HPDE6-E6E7 (cell line): ENCODE results near the gene SYMPK.

Experiments
- DNase-seq: peaks from one replicate; pipeline ENCODE4 v3.0.0; 2011; ENCODE audit warnings: missing footprints; ENCODE audit errors: extremely low spot score

The SYMPK gene

DNA sequence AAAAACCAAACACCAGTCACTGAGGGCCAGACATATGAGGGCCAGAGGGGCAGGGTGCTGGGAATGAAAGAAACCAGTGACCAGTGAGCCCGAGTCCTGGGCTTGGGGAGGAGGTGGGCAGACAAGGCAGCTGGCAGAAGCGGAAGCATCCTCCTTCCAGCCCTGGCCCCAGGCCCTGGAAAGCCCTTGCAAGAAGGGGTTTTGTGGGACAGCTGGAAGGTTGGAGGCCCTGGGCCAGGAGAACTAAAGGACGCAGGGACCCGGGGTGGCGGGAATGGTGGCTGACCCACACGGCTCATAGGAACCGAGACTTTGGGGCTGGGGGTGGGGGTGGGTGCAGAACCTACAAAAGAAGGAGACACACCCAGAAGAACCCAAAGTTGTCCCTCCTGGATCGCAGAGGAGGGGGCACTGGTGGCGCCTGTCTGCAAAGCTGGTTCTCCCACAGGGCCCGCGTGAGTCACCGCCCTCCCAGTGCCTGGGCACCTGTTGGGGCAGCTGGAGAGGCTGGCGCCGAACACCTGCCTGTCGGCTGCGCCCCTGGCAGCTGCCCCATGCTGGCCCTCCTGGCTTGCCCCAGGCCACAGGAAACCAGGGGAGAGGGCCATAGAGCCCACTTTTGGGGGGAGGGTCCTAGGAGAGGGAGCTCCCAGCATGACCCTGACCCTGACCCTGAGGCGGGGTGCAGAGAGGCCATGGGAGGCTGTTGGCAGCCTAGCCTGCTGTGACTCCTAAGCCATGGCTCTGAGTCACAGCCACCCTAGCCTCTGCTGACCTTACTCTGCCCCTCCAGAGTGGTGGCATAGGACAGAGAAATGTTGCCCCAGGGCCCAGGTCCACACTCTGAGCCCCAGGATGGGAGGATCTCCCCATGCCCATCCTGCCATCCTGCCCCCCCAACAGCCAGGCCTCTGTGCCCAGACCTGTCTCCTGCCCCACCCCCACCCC lies 81.5 kb downstream of the SYMPK start:
- DNase-seq, result peak; percentile 77

DNA sequence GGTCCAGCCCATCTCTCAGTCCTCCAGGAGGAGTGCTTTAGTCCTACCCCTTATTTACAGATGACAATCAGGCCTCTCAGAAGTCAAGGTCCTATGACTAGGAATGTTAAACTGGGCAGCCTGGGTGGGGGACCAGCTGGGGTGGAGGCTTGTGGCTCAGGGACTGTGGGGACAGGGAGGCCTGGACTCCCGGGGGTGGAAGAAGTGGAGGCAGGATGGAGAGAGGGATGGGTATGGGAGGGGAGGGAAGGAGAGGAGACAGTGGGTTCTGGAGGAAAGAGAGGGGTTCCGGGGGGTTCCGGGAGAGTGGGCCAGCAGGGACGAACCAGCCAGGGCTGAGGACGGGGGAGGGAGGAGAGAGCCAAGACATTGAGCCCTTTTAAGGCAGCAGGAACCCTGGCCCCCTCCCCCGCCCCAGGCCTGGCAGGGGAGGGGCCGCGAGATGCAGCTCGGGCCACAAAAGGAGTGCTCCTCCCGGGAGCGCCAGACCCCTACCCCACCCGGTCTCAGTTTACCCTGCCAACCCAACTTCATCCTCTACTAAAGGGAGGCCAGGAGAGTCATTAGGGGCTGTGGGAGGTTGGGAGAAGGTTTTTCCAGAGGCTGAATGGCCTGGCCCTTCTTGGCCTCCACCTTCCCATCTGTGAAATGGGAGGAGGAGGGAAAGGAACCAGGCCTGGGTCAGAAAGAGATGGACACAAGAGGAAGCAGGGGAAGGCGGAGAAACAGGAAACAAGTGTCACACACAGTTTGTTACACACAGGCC lies 82.3 kb downstream of the SYMPK start:
- no peak for DNase-seq

DNA sequence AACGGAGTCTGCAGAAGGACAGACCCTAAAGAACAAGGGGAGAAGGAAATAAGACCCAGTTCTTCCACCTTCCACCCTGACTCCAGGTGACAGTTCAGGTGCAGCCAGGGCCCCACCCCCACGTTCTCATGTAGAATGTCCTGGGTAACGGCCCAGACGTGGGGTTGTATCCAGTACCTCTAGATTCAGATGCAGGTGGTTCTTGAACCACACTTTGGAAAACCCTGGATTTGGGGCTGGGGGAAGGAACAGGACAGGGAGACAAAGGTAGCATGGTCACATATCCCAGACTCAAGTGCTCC lies 82.8 kb downstream of the SYMPK start:
- no peak for DNase-seq

DNA sequence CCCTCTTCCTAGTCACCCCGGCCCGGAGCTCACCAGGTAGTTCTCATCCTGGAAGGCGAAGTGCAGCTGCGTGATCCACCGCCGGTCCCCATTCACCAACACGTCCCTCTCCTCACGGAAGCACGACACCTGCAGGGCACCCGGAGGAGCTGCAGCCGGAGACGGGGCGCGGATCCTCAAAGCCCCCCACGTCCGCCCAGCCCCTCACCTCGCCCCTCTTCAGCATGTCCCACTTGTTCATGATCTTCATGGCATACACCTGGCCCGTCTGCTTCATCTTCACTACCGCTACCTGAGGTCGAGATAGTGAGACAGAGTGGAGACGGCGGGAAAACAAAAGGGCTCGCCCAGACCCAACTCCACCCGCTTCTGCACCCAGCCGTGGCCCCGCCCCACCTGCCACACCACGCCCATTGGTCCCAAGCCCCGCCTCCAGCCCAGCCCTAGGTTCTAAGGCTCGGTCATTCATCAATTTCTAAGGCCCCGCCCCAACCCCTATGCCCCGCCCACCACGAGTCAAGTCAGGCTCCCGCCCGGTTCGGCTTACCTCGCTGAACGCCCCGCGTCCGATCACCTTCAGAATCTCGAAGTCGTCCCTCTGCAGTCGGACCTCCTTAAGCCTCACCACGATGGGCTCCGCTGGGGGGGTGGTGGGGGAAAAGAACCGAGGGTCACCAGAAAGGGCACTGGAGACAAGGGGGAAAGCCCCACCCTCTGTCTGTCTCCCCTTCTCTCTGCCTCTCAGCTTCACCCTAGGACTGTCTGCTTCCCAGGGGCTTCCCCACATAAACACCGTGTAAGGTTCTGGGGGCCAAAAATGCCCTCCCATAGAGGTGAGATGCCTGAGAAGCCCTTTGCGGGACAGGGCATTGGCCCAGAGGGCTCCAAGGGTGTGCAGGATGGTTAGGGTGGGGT lies 83.5 kb downstream of the SYMPK start:
- DNase-seq, result peak; percentile 82

DNA sequence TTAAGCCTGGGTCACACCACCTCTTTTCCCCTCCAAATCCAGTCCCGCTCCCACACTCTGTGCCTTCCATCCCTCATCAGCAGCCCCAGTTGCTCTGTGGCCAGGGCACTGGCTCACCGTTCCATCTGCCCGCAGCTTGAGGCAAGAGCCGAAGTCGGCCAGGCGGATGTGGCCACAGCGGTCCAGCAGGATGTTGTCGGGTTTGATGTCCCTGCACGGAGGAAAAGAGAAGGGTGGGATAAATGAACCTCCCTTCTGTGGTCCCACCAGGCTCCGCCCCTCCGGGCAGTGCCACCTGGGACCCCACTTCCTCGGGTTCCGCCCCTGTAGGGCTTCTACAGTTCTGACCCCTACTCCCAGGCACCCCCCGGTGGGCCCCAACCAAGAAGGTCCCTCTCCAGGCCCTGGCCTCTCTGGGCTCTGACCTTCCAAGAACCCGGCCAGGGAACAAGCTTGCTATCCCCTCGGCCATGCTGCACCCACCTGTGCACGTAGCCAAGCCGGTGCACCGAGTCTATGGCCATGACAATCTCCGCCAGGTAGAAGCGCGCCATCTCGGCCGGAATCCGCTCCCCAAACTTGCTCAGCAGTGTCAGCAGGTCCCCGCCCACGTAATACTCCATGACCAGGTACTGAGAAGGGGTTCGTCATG lies 84.8 kb downstream of the SYMPK start:
- DNase-seq, result no peak

DNA sequence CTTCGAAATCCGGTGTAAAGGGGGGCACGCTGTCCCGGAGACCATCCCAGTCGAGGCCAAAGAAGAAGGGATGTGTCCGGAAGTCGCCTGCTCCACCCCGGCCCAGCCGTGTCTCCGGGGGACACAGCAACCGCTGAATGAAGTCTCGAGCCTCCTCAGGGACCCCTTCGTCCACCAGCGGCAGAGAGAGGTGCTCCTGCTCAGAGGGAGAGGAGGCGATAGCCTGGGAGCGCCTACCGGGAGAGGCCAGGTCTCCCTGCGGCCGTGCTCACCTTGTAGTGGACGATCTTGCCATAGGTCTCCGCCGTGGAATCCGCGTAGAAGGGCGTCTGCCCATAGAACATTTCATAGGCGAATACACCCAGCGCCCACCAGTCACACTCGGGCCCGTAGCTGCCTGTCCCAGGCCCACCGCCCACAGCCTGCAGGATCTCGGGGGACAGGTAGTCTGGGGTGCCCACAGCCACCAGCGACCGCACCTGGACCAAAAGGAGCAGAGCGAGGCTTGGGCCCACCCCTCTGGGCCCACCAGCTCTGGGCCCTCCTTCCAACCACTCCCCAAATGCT lies 85.5 kb downstream of the SYMPK start:
- no peak for DNase-seq

DNA sequence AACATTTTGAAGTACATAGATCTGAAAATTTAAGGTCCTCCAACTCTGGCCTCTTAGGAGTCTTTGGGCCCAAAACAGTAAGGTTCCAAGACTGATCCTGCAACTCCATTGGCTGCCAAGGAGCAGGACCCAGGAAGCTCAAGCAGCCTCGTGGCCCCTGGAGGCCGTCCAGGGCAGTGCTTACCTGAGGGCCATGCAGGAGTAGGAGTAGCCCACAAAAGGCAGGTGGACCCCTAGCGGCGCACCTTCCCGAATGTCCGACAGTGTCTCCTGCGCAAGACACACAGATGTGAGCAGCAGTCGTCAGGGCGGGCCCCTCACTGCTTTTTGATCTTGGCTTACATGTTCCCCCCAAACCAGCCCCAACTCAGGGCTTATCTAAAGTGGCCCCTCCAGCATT lies 88.2 kb downstream of the SYMPK start:
- DNase-seq, result no peak

DNA sequence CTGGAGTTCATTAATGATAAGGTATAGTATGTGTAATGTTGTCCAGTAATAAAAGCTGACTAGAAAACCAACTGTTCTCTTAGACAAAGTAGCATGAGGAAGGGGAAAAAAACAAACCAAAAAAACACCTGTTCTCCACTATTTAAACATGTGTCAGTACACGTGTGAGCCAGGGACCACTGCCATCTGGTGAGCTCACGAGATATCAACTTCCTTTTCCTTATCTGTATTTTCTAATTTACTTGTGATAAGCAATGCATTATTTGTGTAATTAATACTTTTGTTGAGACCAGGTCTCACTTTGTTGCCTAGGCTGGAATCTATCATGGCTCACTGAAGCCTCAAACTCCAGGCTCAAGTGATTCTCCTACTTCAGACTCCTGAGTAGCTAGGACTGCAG lies 89.6 kb downstream of the SYMPK start:
- DNase-seq, result no peak

DNA sequence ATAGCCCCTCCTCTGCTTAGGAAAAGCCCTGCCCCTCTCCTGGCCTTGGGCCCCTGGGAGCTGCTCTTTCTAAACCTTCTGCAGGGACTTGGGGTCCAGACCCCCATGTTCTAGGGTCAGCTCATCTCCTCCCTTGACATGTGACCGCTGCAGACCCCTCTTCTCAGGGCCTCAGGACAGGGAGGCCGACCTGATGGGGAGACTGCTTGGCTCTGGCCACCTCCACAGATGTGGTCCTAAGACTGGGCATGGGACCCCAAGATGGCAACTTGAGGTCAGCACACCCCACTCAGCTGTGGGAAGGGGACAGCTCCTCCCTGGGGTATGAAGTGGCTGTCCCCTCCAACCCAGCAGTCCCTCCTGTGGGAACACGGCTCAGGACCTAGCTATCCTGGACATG lies 90.0 kb downstream of the SYMPK start:
- DNase-seq, result no peak

DNA sequence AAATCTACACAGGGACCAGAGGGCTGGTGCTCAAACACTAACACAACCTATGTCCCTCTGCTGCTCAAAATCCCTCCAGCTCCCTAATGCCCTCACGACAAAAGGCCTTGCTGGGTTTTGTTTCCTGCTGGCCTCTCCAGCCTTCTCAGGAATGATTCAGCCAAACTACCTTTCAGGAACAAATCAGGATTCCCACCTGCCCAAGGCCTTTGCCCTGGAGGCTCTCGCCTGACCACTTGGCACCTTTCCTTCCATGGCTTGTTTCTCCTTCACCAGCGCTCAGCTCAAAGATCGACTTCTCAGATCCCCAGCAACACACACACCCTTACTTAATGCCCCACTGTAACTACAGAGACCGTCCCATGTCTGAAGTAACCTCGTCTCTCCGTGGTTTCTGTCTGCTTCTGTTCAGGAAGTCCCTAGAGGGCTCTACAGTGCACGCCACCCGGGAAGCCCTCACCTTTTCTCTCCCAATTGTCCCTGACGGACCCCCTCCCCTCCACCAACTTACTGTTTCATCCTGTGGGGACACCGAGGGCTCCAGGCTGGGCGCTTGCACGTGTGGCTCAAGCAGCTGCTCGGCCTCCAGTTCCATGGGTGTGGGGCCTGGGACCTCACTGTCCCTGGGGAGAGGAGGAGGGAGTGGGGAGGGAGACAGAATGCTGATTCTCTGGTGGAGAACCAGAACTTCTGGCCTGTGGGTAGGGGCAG lies 90.7 kb downstream of the SYMPK start:
- no peak for DNase-seq

DNA sequence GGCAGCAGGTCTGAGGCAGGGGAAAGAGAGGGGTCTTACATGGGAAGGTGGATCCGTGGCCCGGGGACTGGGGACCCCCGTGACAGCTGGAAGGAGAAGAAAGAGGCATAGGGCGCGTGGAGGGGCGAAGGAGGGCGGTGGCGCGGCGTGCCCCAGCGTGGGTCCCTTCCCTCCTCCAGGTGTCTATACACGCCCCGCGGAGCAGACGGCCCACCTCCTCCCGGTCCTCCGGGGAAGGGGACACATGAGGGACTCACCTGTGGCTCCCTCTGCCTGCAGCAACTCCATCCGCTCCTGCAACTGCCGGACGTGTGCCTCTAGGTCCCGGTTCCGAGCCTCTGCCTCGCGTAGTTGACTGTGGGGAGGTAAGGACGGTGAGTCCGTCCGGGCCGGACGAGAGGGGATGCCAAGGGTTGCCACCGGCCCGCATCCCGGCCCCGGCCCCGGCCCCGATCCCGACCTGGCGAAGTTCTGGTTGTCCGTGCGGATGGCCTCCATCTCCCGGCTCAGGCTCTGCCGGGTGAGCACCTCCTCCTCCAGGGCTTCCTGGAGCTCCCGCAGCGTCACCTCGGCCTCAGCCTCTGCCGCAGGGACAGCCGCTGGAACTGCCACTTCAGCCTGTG lies 91.5 kb downstream of the SYMPK start:
- no peak for DNase-seq

DNA sequence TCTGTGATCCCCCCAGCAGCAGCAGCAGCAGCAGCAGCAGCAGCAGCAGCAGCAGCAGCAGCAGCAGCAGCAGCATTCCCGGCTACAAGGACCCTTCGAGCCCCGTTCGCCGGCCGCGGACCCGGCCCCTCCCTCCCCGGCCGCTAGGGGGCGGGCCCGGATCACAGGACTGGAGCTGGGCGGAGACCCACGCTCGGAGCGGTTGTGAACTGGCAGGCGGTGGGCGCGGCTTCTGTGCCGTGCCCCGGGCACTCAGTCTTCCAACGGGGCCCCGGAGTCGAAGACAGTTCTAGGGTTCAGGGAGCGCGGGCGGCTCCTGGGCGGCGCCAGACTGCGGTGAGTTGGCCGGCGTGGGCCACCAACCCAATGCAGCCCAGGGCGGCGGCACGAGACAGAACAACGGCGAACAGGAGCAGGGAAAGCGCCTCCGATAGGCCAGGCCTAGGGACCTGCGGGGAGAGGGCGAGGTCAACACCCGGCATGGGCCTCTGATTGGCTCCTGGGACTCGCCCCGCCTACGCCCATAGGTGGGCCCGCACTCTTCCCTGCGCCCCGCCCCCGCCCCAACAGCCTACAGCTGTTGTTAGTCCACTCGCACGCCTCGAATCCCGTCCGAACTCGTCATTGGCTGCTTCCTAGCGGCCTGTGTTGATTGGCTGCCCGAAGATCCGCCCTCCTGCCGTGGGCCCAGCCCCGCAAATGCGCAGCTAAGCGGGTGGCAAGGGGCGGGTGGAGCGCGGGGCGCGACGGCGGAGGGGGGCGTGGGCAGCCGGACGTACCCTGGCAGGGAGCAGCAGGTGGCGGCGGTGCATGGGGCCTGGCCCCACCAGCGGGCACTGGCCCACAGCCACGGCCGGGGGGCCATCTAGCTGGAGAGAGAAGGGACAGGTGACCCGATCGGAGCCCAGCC lies 92.5 kb downstream of the SYMPK start:
- DNase-seq, result peak; percentile 96

DNA sequence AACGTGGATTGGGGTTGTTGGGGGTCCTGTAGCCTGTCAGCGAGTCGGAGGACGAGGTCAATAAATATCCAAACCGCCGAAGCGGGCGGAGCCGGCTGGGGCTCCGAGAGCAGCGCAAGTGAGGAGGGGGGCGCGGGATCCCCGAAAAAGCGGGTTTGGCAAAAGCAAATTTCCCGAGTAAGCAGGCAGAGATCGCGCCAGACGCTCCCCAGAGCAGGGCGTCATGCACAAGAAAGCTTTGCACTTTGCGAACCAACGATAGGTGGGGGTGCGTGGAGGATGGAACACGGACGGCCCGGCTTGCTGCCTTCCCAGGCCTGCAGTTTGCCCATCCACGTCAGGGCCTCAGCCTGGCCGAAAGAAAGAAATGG lies 93.1 kb downstream of the SYMPK start:
- no peak for DNase-seq

DNA sequence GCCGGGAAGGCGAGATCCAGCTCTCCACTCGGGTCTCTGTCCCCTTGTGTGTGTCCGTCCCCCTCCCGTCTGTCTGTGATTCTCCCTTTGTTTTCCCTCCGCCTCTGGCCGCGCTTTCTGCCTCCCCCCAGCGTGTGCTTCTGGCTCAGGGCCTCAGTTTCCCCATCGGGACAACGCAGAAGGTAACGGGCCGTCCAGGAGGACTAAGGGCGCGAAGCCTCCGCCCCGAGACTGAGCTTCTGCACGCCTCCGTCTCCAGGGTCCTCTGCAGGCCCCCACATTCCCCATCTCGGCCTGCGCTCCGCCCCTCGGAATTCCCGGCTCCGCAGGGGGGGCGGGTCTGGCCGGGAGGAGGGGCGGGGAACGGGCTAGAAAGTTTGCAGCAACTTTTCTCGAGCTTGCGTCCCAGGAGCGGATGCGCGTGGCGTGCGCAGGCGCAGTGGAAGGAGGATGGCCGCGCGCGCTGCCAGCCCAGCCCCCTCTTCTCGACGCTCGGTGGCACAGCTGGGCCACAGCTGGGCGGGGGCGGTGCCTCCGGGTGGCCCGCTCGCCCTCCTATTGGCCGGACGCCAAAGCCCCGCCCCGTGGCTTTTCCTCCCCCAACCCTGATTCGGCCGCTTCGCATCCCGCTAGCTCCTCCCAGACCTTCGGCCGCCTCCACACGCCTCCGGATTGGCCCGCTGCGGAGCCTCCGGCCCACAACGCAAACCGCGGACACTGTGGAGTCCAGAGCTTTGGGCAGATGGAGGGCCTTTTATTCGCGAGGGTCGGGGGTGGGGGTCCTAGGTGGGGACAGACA lies 93.8 kb downstream of the SYMPK start, which contains the start of gene SIX5:
Gene SIX5 (minus strand): TSS at position 269 of the 799 bp plus-strand sequence. CDS start 408 bp downstream, outside the sequence.
- DNase-seq, result peak; percentile 89

DNA sequence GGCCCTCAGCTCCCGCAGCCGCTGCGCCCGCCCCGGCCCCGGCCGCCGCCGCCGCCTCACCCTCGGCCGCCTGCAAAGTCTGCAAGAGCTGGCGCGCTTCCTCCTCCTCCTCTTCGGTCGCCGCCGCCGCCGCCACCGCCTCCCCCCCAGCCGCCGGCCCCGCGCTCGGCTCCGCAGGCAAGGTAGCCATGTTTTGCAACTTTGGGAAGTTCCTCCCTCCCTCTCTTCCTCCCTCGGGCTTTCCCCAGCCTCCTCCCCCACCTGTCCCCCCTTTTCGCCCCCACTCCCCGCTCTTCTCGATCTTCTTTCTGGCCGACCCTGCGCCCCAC lies 94.3 kb downstream of the SYMPK start:
- no peak for DNase-seq

DNA sequence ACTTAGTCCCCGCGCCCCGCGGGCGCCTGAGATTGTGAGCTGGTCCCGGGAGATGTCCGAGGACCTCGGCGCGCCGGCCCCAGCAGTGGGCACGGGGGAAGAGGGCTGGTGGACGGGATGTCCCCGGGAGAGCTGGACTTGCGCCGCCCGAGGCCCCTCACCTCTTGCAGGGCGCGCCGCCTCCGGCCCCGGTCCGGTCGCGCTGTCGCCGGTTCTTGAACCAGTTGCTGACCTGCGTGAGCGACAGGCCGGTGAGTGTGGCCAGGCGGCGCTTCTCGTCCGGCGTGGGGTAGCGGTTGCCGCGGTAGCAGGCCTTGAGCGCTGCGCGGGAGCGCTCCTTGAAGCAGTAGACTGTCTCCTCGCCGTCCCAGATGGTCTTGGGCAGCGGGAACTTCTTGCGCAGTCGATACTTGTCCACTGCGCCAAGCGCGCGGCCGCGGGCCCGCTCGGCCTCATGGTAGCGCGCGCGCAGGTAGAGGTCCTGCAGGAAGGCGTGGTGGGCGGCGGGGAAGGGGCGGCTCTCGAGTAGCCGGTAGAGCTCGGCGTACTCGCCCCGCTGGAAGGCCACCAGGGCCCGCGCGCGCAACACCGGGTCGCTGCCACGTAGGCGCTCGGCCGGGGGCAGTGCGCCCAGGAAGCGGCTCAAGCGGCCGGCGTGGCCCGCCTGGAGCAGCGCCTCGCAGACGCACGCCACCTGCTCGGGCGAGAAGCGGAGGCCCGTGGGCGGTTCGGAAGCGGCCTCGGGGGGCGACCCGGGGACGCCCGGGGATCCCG lies 94.9 kb downstream of the SYMPK start:
- no peak for DNase-seq

DNA sequence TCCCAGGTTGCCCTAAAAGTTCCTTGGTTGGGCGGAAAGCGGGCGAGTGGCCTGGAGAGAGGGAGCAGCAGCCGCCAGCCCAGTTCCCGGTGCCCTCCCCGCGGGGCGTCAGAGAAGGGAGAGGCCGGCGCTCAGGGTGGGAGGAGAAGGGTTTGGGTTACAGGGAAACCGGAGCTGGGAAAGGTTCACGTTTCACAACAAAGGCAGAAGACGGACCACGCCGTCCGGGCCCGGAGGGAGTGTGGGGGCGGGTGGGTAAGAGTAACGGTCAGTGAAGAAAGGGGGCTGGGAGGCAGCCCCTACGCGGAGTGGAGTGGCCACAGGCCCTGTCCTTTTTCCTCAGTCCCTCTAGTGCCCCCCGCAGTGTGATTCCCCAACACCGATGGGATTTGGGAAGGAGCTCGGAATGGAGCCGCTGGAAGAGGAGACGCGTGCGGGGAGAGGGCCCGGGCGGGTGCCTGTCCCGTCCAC lies 95.5 kb downstream of the SYMPK start:
- peak; percentile 70 for DNase-seq
